Astrocyte (in vitro differentiated cells and primary cell): ENCODE measurements around the gene ABCC4.

Experiments
- EZH2 ChIP-seq: IDR thresholded peaks from 2 replicates; pipeline ENCODE4 v1.6.1; 2012; ENCODE audit warnings: mild to moderate bottlenecking, low read length, inconsistent platforms; ENCODE audit not compliant: insufficient read depth
- TF ChIP-seq, protein P1 (sequence below): IDR thresholded peaks from 2 replicates; pipeline ENCODE4 v1.5.1; 2011; ENCODE audit warnings: low read depth, mild to moderate bottlenecking, inconsistent platforms, low read length, moderate library complexity; ENCODE audit not compliant: insufficient read depth

- TF ChIP-seq, protein P1, sequence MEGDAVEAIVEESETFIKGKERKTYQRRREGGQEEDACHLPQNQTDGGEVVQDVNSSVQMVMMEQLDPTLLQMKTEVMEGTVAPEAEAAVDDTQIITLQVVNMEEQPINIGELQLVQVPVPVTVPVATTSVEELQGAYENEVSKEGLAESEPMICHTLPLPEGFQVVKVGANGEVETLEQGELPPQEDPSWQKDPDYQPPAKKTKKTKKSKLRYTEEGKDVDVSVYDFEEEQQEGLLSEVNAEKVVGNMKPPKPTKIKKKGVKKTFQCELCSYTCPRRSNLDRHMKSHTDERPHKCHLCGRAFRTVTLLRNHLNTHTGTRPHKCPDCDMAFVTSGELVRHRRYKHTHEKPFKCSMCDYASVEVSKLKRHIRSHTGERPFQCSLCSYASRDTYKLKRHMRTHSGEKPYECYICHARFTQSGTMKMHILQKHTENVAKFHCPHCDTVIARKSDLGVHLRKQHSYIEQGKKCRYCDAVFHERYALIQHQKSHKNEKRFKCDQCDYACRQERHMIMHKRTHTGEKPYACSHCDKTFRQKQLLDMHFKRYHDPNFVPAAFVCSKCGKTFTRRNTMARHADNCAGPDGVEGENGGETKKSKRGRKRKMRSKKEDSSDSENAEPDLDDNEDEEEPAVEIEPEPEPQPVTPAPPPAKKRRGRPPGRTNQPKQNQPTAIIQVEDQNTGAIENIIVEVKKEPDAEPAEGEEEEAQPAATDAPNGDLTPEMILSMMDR, result no peak
- no peak for TF ChIP-seq EZH2
These were observed 2.9 kb downstream of the ABCC4 start for GRCh38 chr13:95298169-95298965.
